A172 (cell line): ENCODE measurements around the gene RCOR1. TPM values are rescaled to one million over a fixed set of nuclear protein-coding genes. Genes with fewer than 3 reads are reported as not detected.
"Not testable (repeated sequence)": the region's sequence is repeated elsewhere in the genome, so short reads cannot be mapped to it uniquely, and the experiment has no call there.

Experiments used
- DNase-seq: peaks from one replicate; pipeline ENCODE4 v3.0.0-alpha.2; 2015; ENCODE audit warnings: low spot score
- total RNA-seq: library from RNA; depleted of rRNA; stranded (reverse); fragments of >200 nt; shearing (Covaris generic); gene quantifications from 2 replicates; pipeline ENCODE4 v1.2.3, GENCODE V29; 2014

Gene RCOR1
- total RNA-seq, 1 experiment from 2014 or later = 11.1 TPM

- no peak for DNase-seq
Measured at GRCh38 chr14:102629808-102630350, 37.4 kb downstream of the RCOR1 start.

GRCh38 chr14:102630405-102630804 is 38.0 kb downstream of the RCOR1 start:
- DNase-seq = no peak

GRCh38 chr14:102630881-102631280 is 38.4 kb downstream of the RCOR1 start:
- no peak for DNase-seq

GRCh38 chr14:102633906-102634595 is 41.6 kb downstream of the RCOR1 start:
- DNase-seq = no peak

GRCh38 chr14:102639611-102640010 is 47.2 kb downstream of the RCOR1 start:
- not testable (repeated sequence) for DNase-seq

GRCh38 chr14:102644523-102644922 is 52.1 kb downstream of the RCOR1 start:
- no peak for DNase-seq

- no peak for DNase-seq
Measured at GRCh38 chr14:102645746-102646440, 53.4 kb downstream of the RCOR1 start.

- DNase-seq = no peak
Measured at GRCh38 chr14:102646615-102647014, 54.2 kb downstream of the RCOR1 start.

- no peak for DNase-seq
Measured at GRCh38 chr14:102652194-102652593, 59.7 kb downstream of the RCOR1 start.

GRCh38 chr14:102654298-102654697 is 61.8 kb downstream of the RCOR1 start:
- DNase-seq = peak; percentile 38

GRCh38 chr14:102655137-102655536 is 62.7 kb downstream of the RCOR1 start:
- peak; percentile 47 for DNase-seq

GRCh38 chr14:102659797-102660196 is 67.3 kb downstream of the RCOR1 start:
- no peak for DNase-seq

GRCh38 chr14:102661614-102662013 is 69.2 kb downstream of the RCOR1 start:
- no peak for DNase-seq

GRCh38 chr14:102662636-102663430 is 70.4 kb downstream of the RCOR1 start:
- DNase-seq = no peak

- no peak for DNase-seq
Measured at GRCh38 chr14:102663440-102663839, 71.0 kb downstream of the RCOR1 start.

- DNase-seq = no peak
Measured at GRCh38 chr14:102665621-102666020, 73.2 kb downstream of the RCOR1 start.

GRCh38 chr14:102666635-102667034 is 74.2 kb downstream of the RCOR1 start:
- DNase-seq = no peak

GRCh38 chr14:102667703-102668102 is 75.3 kb downstream of the RCOR1 start:
- DNase-seq = no peak

GRCh38 chr14:102668291-102668873 is 75.9 kb downstream of the RCOR1 start:
- no peak for DNase-seq

GRCh38 chr14:102671410-102671809 is 79.0 kb downstream of the RCOR1 start:
- no peak for DNase-seq

GRCh38 chr14:102672410-102672960 is 80.0 kb downstream of the RCOR1 start:
- no peak for DNase-seq

GRCh38 chr14:102675396-102675795 is 82.9 kb downstream of the RCOR1 start:
- peak; percentile 42 for DNase-seq
